ENCODE measurements around the gene CEP85. TPM values are rescaled to one million over a fixed set of nuclear protein-coding genes. Genes with fewer than 3 reads are reported as not detected.

The CEP85 gene
- total RNA-seq, 1 donor from 2014 or later, result 37.1 TPM

DNA sequence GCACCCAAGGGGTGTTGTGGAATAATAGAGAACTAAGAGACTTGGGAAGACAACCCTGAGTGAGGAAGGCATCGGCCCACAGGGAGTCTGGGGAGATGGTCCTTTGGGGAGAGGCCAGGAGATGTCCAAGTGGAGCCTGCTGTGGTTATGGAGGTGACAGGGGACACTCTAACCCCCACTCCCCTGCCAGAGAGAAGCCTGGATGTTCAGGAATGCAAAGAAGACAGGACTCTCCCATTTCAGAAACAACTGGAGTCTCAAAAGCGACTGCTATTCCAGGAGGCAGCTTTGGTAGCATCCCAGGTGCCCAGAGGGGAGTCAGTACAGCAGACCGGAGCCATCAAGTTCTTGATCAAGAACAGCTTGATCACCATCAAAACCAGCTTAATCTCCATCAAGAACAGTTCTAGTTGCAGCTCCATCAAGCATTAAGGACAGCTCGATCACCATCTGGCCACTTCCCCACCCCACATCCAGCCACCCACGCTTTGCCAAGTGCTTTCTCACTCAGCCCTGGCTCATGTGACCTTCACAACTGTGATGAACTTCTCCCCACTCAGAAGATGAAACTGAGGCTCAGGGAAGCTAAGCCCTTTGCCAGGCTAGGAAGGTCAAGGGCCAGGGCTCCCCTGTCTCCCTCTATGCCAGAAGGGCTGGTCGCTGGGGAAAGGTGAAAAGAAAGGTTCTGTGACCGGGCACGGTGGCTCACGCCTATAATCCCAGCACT lies 84.5 kb downstream of the CEP85 start:
- Mint-ChIP-seq H3K9me3 (no peaks in the 10 kb centered on the region), H3K4me1 (ENCODE audit: low read depth) (peaks cover 84% of the 10 kb centered on the region), H3K27ac (peak overlapping the region; percentile 88), H3K36me3 (ENCODE audit: low read depth) (peaks cover 26% of the 10 kb centered on the region), H3K4me3 (peak overlapping the region; percentile 87), H3K27me3 (ENCODE audit: insufficient read depth) (no peaks in the 10 kb centered on the region)
- intact Hi-C loops (cut with micrococcal nuclease), result loop anchor here (1.0 kb wide), 1 partner anchor 154 kb away; the partner anchor contains the start of gene HMGN2
- DNase-seq (ENCODE audit: low spot score), result peak; percentile 17

DNA sequence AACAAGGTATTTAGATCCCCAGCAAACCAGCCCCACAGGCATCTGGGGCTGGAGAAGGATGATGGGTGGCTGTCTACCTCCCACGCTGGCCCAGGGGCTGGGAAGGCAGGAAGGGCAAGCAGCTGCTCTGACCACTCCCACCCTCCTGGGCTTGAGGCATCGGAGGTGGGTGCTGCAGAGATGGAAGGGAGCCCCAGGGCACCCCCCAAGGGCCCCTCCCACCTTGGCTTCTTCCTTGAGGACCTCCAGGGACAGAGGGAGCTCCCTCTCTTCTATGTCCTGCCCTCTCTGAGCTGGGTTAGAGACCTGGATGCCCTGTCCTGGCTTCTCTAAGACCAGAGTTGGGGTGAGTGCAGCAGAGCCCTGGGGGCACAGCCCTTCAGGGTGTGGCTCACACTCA lies 86.9 kb downstream of the CEP85 start:
- H3K27me3 Mint-ChIP-seq (ENCODE audit: insufficient read depth), result no peaks in the 10 kb centered on the region
- H3K9me3 Mint-ChIP-seq, result no peaks in the 10 kb centered on the region
- H3K36me3 Mint-ChIP-seq (ENCODE audit: low read depth), result peaks cover 37% of the 10 kb centered on the region
- DNase-seq (ENCODE audit: low spot score), result no peak
- peak overlapping the region; percentile 87 for H3K4me3 Mint-ChIP-seq
- H3K4me1 Mint-ChIP-seq (ENCODE audit: low read depth), result peaks cover 61% of the 10 kb centered on the region
- intact Hi-C loops (cut with micrococcal nuclease), result loop anchor here (1.0 kb wide), 6 partner anchors 36 to 210 kb away; partner anchors contain the start of genes CEP85, PDIK1L and ZNF593
- peak overlapping the region; percentile 94 for H3K27ac Mint-ChIP-seq

DNA sequence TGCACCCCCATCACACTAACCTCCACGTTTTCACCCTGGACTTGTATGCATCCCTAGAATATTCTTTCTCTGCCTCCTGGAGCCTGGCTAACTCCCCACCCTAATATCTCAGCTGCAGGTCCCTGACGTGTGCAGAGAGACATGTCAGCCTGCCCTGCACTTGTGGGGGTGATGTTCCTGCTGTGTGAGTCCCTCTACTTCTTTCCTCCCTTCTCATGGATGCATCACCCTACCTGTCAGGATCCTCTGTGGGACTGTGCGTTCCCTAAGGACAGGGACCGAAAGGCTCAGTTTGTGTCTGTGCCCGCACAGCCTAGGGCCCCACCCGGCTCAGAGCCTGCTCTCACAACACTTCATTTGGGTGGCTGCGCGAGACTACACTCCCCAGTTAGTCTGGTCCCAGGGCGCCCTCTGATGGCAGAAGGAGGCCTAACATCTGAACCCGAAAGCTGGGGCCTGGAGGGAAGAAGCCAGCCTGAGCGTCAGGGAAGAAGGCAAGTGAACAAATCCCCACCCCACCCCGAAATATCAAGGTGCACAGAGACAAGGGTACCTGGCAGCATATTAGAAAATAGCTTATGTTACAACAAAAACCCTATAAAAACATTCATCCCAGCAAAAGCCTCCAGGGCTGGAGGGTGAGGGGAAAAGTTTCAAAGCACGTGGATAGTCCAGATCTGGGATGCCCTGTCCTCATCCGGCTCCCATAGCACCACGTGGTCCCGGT lies 87.5 kb downstream of the CEP85 start:
- Mint-ChIP-seq H3K4me3 (peak overlapping the region; percentile 85), H3K27ac (peak overlapping the region; percentile 94), H3K36me3 (ENCODE audit: low read depth) (peaks cover 37% of the 10 kb centered on the region), H3K27me3 (ENCODE audit: insufficient read depth) (no peaks in the 10 kb centered on the region), H3K9me3 (no peaks in the 10 kb centered on the region), H3K4me1 (ENCODE audit: low read depth) (peaks cover 55% of the 10 kb centered on the region)
- DNase-seq (ENCODE audit: low spot score), result peak; percentile 88
- intact Hi-C loops (cut with micrococcal nuclease), result loop anchor here (1.0 kb wide), 6 partner anchors 36 to 210 kb away; partner anchors contain the start of genes CEP85, PDIK1L and ZNF593

DNA sequence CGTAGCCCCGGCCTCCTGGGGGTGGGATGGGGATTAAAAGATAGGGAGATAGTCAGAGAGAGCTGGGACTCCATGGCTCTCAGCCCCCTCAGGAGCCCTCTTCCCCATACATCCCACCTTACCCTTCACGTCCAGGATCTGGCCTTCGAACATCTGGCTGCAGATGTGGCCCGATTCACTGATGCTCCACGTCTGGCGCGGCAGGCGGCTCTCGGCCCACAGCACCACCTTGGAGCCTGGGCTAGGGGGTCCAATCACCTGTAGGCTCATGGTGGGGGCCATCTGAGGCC lies 88.0 kb downstream of the CEP85 start:
- Mint-ChIP-seq H3K9me3 (no peaks in the 10 kb centered on the region), H3K4me1 (ENCODE audit: low read depth) (peaks cover 50% of the 10 kb centered on the region), H3K36me3 (ENCODE audit: low read depth) (peaks cover 37% of the 10 kb centered on the region), H3K27me3 (ENCODE audit: insufficient read depth) (no peaks in the 10 kb centered on the region), H3K4me3 (no peak overlapping the region), H3K27ac (no peak overlapping the region)
- intact Hi-C loops (cut with micrococcal nuclease), result no loop called here
- no peak for DNase-seq (ENCODE audit: low spot score)

DNA sequence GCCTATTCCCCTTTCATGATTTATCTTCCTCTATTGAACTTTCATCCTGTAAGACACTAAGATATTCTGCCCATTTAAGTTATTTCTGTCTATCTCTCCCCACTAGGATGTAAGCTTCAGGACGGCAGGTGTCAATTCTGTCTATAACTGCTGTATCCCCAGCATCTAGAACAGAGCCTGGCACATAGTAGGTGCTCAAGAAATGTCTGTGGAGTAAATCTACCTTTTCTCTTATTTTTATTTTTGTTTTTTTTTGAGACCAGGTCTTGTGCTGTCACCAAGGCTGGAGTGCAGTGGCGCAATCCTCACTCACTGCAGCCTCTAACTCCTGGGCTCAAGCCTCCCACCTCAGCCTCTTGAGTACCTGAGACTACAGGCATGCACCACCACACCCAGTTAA lies 89.4 kb downstream of the CEP85 start:
- no peak overlapping the region for H3K4me3 Mint-ChIP-seq
- H3K4me1 Mint-ChIP-seq (ENCODE audit: low read depth), result peaks cover 38% of the 10 kb centered on the region
- H3K27me3 Mint-ChIP-seq (ENCODE audit: insufficient read depth), result no peaks in the 10 kb centered on the region
- intact Hi-C loops (cut with micrococcal nuclease), result no loop called here
- H3K9me3 Mint-ChIP-seq, result no peaks in the 10 kb centered on the region
- H3K36me3 Mint-ChIP-seq (ENCODE audit: low read depth), result peaks cover 37% of the 10 kb centered on the region
- DNase-seq (ENCODE audit: low spot score), result no peak
- H3K27ac Mint-ChIP-seq, result peak overlapping the region; percentile 52

DNA sequence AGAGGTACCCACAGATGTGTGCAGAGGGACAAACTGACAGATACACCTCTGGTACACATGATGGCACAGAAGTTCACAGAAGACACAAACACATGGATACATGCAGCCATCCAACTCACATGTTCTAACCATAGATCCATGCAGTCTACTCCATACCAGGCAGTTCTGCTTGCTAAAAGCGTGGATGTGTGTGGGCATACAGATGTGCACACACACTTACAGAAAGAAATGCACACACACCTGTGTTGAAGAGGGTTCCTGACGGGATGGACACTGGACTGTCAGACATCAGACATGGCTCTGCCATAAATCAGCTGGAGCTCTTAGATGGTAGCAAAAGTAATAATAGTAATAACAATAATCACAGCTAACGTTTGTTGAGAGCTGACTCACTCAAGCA lies 90.5 kb downstream of the CEP85 start:
- intact Hi-C loops (cut with micrococcal nuclease), result no loop called here
- peaks cover 35% of the 10 kb centered on the region for H3K4me1 Mint-ChIP-seq (ENCODE audit: low read depth)
- H3K27ac Mint-ChIP-seq, result peak overlapping the region; percentile 8
- no peak for DNase-seq (ENCODE audit: low spot score)
- no peak overlapping the region for H3K4me3 Mint-ChIP-seq
- peaks cover 32% of the 10 kb centered on the region for H3K36me3 Mint-ChIP-seq (ENCODE audit: low read depth)
- no peaks in the 10 kb centered on the region for H3K27me3 Mint-ChIP-seq (ENCODE audit: insufficient read depth)
- no peaks in the 10 kb centered on the region for H3K9me3 Mint-ChIP-seq

DNA sequence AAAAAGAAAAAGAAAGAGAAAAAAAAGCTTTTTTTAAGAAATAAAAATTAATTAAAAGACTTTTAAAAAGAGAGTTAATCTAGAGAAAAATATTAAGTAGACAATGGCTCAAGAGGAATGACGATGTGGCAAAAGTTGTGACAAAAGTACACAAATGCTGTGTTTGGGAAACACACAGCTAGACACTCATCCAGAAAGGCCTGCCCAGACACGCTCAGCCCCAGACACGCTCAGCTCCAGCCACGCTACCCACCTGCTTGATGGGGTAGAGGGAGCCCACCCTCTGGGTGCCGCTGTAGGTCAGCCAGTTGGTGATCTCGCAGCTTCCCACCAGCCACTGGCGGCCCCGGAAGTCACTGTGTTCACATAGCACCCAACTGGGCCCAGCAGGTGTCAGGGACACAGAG lies 94.0 kb downstream of the CEP85 start:
- Mint-ChIP-seq H3K9me3 (no peaks in the 10 kb centered on the region), H3K4me1 (ENCODE audit: low read depth) (peaks cover 5% of the 10 kb centered on the region), H3K27ac (no peak overlapping the region), H3K36me3 (ENCODE audit: low read depth) (peaks cover 16% of the 10 kb centered on the region), H3K4me3 (no peak overlapping the region), H3K27me3 (ENCODE audit: insufficient read depth) (no peaks in the 10 kb centered on the region)
- intact Hi-C loops (cut with micrococcal nuclease), result no loop called here
- DNase-seq (ENCODE audit: low spot score), result no peak

Other genes with a start within 250 kb of the CEP85 start
- gene PAFAH2, start 236.1 kb upstream of the CEP85 start, total RNA-seq, result 8.0 and 9.0 TPM in 2 replicates
- gene EXTL1, start 212.4 kb upstream of the CEP85 start, total RNA-seq, result 0.05 TPM in 1 of 2 replicates, not detected in the other
- gene SLC30A2, start 188.1 kb upstream of the CEP85 start, total RNA-seq, result not detected in 2 replicates
- gene TRIM63, start 166.6 kb upstream of the CEP85 start, total RNA-seq, result not detected in 2 replicates
- gene PDIK1L, start 122.4 kb upstream of the CEP85 start, total RNA-seq, result 15.5 and 18.9 TPM in 2 replicates
- gene FAM110D, start 75.1 kb upstream of the CEP85 start, total RNA-seq, result 0.12 TPM in 1 of 2 replicates, not detected in the other
- not detected in 2 replicates for gene C1orf232, start 65.2 kb upstream of the CEP85 start, total RNA-seq
- 81.3 and 83.0 TPM in 2 replicates for gene ZNF593, start 64.3 kb upstream of the CEP85 start, total RNA-seq
- gene ZNF593OS, start 62.4 kb upstream of the CEP85 start, total RNA-seq, result not detected in 2 replicates
- gene CNKSR1, start 56.7 kb upstream of the CEP85 start, total RNA-seq, result 4.2 and 4.7 TPM in 2 replicates
- gene CATSPER4, start 43.6 kb upstream of the CEP85 start, total RNA-seq, result not detected in 2 replicates
- gene SH3BGRL3, start 45.9 kb downstream of the CEP85 start, total RNA-seq, result 551 and 575 TPM in 2 replicates
- gene UBXN11, start 72.4 kb downstream of the CEP85 start, total RNA-seq, result 14.8 and 22.1 TPM in 2 replicates
- 394 and 411 TPM in 2 replicates for gene CD52, start 83.8 kb downstream of the CEP85 start, total RNA-seq
- 0.83 and 1.9 TPM in 2 replicates for gene CRYBG2, start 119.9 kb downstream of the CEP85 start, total RNA-seq
- not detected in 2 replicates for gene ZNF683, start 138.6 kb downstream of the CEP85 start, total RNA-seq
- gene LIN28A, start 176.6 kb downstream of the CEP85 start, total RNA-seq, result not detected in 2 replicates
- 58.4 and 60.9 TPM in 2 replicates for gene DHDDS, start 198.1 kb downstream of the CEP85 start, total RNA-seq
- 492 and 496 TPM in 2 replicates for gene HMGN2, start 238.2 kb downstream of the CEP85 start, total RNA-seq

Data from activated T-helper 1 cell treated with anti-CD3 and anti-CD28 coated beads, Interleukin-12 subunit alpha, Interleukin-12 subunit beta, Interleukin-2, Interleukin-4 antibody, amounts not matched to agents 30 ng/mL and 10 ng/mL and 1 ng/mL, durations not matched to agents 14 hours and 24 hours and 36 hours (primary cell).